ENCODE data around the gene DARS1. TPM values are rescaled to one million over a fixed set of nuclear protein-coding genes. Genes with fewer than 3 reads are reported as not detected.

Gene DARS1
- total and polyA plus RNA-seq, 7 donors, result 54.2 to 89.7 (median 73.5) TPM

DNA sequence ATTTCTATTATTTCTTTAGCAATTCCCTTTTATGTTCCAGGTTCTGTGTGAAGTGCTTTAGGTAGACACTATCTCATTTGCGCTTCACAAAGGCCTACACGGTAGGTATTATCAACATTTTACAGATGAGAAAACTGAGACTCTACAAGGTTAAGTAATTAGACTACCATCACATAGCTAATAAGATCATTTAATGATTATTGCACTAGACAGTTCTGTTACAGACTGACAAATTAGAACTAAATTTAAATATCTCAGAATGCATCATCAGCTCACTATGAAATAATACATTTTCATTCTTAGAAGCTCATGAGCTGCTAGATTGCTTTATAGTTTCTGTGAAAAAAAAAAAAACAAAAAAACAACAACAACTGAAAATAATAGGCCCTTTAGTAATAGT lies 37.9 kb downstream of the DARS1 start:
- no peaks in the 10 kb centered on the region for H3K27me3 ChIP-seq (ENCODE audit: insufficient read depth in 3 of 3, low read length in 2 of 3)
- peaks cover 10% of the 10 kb centered on the region for H3K4me1 ChIP-seq
- TF ChIP-seq, protein P1, sequence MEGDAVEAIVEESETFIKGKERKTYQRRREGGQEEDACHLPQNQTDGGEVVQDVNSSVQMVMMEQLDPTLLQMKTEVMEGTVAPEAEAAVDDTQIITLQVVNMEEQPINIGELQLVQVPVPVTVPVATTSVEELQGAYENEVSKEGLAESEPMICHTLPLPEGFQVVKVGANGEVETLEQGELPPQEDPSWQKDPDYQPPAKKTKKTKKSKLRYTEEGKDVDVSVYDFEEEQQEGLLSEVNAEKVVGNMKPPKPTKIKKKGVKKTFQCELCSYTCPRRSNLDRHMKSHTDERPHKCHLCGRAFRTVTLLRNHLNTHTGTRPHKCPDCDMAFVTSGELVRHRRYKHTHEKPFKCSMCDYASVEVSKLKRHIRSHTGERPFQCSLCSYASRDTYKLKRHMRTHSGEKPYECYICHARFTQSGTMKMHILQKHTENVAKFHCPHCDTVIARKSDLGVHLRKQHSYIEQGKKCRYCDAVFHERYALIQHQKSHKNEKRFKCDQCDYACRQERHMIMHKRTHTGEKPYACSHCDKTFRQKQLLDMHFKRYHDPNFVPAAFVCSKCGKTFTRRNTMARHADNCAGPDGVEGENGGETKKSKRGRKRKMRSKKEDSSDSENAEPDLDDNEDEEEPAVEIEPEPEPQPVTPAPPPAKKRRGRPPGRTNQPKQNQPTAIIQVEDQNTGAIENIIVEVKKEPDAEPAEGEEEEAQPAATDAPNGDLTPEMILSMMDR (IDR thresholded peaks at IDR 0.05), result no peak
- no peak overlapping the region for H3K4me3 ChIP-seq
- no peak for ATAC-seq
- no peak for DNase-seq
- H3K36me3 ChIP-seq (ENCODE audit: insufficient read depth in 1 of 2, low read depth in 1 of 2), result peaks cover 6 to 7% of the 10 kb centered on the region in 2 donors
- 97 to 99% (median 97%) methylated on average over 2 of the region's 2 CpGs for WGBS, 3 donors
- no peak overlapping the region for H3K27ac ChIP-seq
- intact Hi-C loops (cut with DNase I), result no loop called here
- H3K9me3 ChIP-seq, result no peaks in the 10 kb centered on the region

DNA sequence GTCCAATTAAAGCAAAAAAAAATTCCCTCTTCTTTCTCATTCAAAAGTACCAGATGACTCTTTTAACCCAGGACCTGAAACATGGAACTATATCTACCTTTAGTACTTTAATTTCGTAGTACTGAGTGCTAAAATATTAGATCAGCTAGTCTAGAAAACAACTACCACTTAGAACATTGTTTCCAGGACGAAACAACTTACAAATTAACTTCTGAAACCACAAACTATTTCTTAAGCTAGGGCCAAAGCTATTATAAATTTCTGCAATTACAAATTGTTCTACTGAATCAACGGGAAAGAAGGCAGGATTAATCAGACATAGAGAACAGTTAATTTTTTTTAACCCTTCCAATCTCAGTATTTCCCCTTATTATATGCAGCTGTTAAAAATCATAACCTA lies 39.9 kb downstream of the DARS1 start:
- Histone ChIP-seq H3K27ac (no peak overlapping the region), H3K27me3 (ENCODE audit: insufficient read depth in 3 of 3, low read length in 2 of 3) (no peaks in the 10 kb centered on the region), H3K36me3 (ENCODE audit: insufficient read depth in 1 of 2, low read depth in 1 of 2) (peaks cover 7 to 11% of the 10 kb centered on the region in 2 donors), H3K4me3 (no peak overlapping the region), H3K4me1 (peaks cover 10% of the 10 kb centered on the region), H3K9me3 (peaks cover 2% of the 10 kb centered on the region)
- intact Hi-C loops (cut with DNase I), result no loop called here
- ATAC-seq (no peak), DNase-seq (no peak)
- 64 to 77% (median 66%) methylated on average over 3 of the region's 3 CpGs for WGBS, 3 donors
- TF ChIP-seq, protein P1 (IDR thresholded peaks at IDR 0.05), result no peak

- Histone ChIP-seq H3K36me3 (ENCODE audit: insufficient read depth in 1 of 2, low read depth in 1 of 2) (peaks cover 7 to 11% of the 10 kb centered on the region in 2 donors), H3K27me3 (ENCODE audit: insufficient read depth in 3 of 3, low read length in 2 of 3) (no peaks in the 10 kb centered on the region), H3K4me1 (peaks cover 7% of the 10 kb centered on the region), H3K27ac (no peak overlapping the region), H3K4me3 (no peak overlapping the region), H3K9me3 (peaks cover 2% of the 10 kb centered on the region)
- intact Hi-C loops (cut with DNase I), result no loop called here
- 91 to 98% (median 95%) methylated on average over 1 of the region's 1 CpG for WGBS, 3 donors
- TF ChIP-seq, protein P1 (IDR thresholded peaks at IDR 0.05), result no peak
- DNase-seq (no peak), ATAC-seq (no peak)
These were observed 40.8 kb downstream of the DARS1 start for GRCh38 chr2:135944625-135945024.

- DNase-seq, result no peak
- H3K9me3 ChIP-seq, result peaks cover 2% of the 10 kb centered on the region
- intact Hi-C loops (cut with DNase I), result no loop called here
- no peaks in the 10 kb centered on the region for H3K4me1 ChIP-seq
- ATAC-seq, result no peak
- no peak overlapping the region for H3K27ac ChIP-seq
- WGBS, 3 donors, result 86 to 98% (median 91%) methylated on average over 5 of the region's 5 CpGs
- no peak overlapping the region for H3K4me3 ChIP-seq
- TF ChIP-seq, protein P1 (IDR thresholded peaks at IDR 0.05), result no peak
- peaks cover 6 to 11% of the 10 kb centered on the region in 2 donors for H3K36me3 ChIP-seq (ENCODE audit: insufficient read depth in 1 of 2, low read depth in 1 of 2)
- H3K27me3 ChIP-seq (ENCODE audit: insufficient read depth in 3 of 3, low read length in 2 of 3), result no peaks in the 10 kb centered on the region
These were observed 42.3 kb downstream of the DARS1 start for GRCh38 chr2:135942936-135943688.

- Histone ChIP-seq H3K36me3 (ENCODE audit: insufficient read depth in 1 of 2, low read depth in 1 of 2) (peaks cover 0 to 31% of the 10 kb centered on the region in 2 donors), H3K27ac (no peak overlapping the region), H3K9me3 (peaks cover 2% of the 10 kb centered on the region), H3K4me3 (no peak overlapping the region), H3K4me1 (no peaks in the 10 kb centered on the region), H3K27me3 (ENCODE audit: insufficient read depth in 3 of 3, low read length in 2 of 3) (no peaks in the 10 kb centered on the region)
- TF ChIP-seq, protein P1 (IDR thresholded peaks at IDR 0.05), result no peak
- intact Hi-C loops (cut with DNase I), result no loop called here
- ATAC-seq (no peak), DNase-seq (no peak)
These were observed 48.9 kb downstream of the DARS1 start for GRCh38 chr2:135936524-135936923.
